HepG2 (cell line): ENCODE results near the gene FITM2. TPM values are rescaled to one million over a fixed set of nuclear protein-coding genes. Genes with fewer than 3 reads are reported as not detected.

Source experiments
- HNRNPL ChIP-seq: fragments of 200-400 bp; formaldehyde crosslinking; IDR thresholded peaks from 2 replicates; pipeline ENCODE4 v1.6.1; 2017; ENCODE audit warnings: mild to moderate bottlenecking, low read depth, low read length
- KDM3A ChIP-seq: IDR thresholded peaks from 2 replicates; pipeline ENCODE4 v1.6.1; 2018; ENCODE audit warnings: low read depth, missing compliant biosample characterization
- KDM6A ChIP-seq: IDR thresholded peaks from 2 replicates; pipeline ENCODE4 v1.6.1; 2016; ENCODE audit warnings: low read depth
- RNF2 ChIP-seq: fragments of 450-650 bp; conservative IDR thresholded peaks from 2 replicates; pipeline ENCODE4 v1.6.1; 2016; ENCODE audit warnings: low read depth
- ZEB1 ChIP-seq: IDR thresholded peaks from 2 replicates; pipeline ENCODE4 v1.6.1; 2012; ENCODE audit warnings: mild to moderate bottlenecking, low read depth, inconsistent platforms; ENCODE audit not compliant: insufficient replicate concordance
- ZNF615 ChIP-seq: sonication (generic); formaldehyde crosslinking; IDR thresholded peaks from 2 replicates; pipeline ENCODE4 v1.5.0; 2020; ENCODE audit warnings: mild to moderate bottlenecking, missing genetic modification reagents, borderline replicate concordance
- polyA plus RNA-seq, 8 experiments: library from polyadenylated mRNA; depleted of rRNA in 3 of 8; stranded (reverse) in 7 of 8; unstranded in 1 of 8; fragments of >200 nt; fragmentation: Illumina TruSeq in 4 of 8; extraction: Trizol in 4 of 8; gene quantifications; 2 replicates each; pipeline versions ENCODE4 v1.2.1 to v1.2.3, GENCODE V29; 2011 to 2016; ENCODE audit warnings: low read depth in 4 of 8, missing spikeins in 1 of 8, mixed read lengths in 1 of 8; ENCODE audit not compliant: insufficient read depth in 1 of 8
- total RNA-seq, 5 experiments: library from RNA; depleted of rRNA; stranded (reverse); fragments of >200 nt; fragmentation: Illumina TruSeq; extraction: Trizol; gene quantifications; 2 replicates each; pipeline ENCODE4 v1.2.3, GENCODE V29; 2016; ENCODE audit warnings: low read depth in 1 of 5
- TF ChIP-seq, protein P1 (sequence below): sonication (generic); formaldehyde crosslinking; IDR thresholded peaks from 2 replicates; pipeline ENCODE4 v1.5.1; 2020; ENCODE audit warnings: missing genetic modification reagents, mild to moderate bottlenecking, borderline replicate concordance
- TF ChIP-seq, protein P2 (sequence below): sonication (generic); formaldehyde crosslinking; IDR thresholded peaks from 2 replicates; pipeline ENCODE4 v1.4.0; 2020; ENCODE audit warnings: mild to moderate bottlenecking, missing genetic modification reagents, borderline replicate concordance
- TF ChIP-seq, protein P3 (sequence below): sonication (generic); formaldehyde crosslinking; IDR thresholded peaks from 2 replicates; pipeline ENCODE4 v1.9.0; 2022; ENCODE audit warnings: missing genetic modification reagents, mild to moderate bottlenecking, borderline replicate concordance
- TF ChIP-seq, protein P4 (sequence below), 2 experiments: sonication (generic) in 1 of 2; formaldehyde crosslinking in 1 of 2; IDR thresholded peaks; 2 replicates each; pipeline versions ENCODE4 v1.5.1 to v1.6.1; 2011 to 2020; ENCODE audit warnings: borderline replicate concordance in 1 of 2, low read depth in 1 of 2, low read length in 1 of 2, mild to moderate bottlenecking in 1 of 2, missing genetic modification reagents in 1 of 2, moderate library complexity in 1 of 2
- TF ChIP-seq, protein P5 (sequence below): conservative IDR thresholded peaks from 2 replicates; pipeline ENCODE4 v1.6.1; 2018; ENCODE audit warnings: missing genetic modification reagents

Gene FITM2
- total and polyA plus RNA-seq, 2 of the 13 experiments (the other 11 are each of a cell fraction or from before 2014, with no cell fraction given): 9.6 to 24.5 TPM

DNA sequence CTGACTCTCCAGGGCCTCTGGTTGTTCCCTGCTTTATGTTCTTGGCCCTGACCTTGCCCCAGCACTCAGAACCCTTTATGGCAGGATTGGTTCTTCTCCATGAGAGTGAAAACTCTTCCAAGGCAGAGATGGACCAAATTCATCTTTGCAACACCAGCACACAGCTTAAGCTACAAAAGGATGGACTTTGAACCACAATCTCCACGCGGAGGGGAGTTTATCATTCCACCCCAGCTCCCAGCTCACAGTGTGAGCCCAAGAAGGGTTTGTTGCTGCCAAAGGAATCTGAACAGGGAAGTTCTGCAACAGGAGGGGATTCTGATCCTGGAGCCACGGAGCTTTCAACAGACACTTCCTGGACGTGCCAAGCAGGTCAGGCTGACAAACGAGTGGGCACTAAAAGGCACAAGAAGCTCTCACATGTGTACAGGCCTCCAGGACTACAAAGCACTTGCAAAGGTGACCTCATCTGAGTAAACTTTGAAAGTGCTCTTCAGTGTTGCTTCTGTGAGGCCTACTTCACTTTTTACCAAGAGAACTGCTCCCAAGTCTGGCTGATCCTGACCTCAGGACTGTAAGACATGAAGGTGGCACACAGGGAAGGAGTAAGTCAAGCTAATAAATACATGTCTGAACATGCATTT is 8.9 kb downstream of the FITM2 start (continued):
- TF ChIP-seq, protein P1, sequence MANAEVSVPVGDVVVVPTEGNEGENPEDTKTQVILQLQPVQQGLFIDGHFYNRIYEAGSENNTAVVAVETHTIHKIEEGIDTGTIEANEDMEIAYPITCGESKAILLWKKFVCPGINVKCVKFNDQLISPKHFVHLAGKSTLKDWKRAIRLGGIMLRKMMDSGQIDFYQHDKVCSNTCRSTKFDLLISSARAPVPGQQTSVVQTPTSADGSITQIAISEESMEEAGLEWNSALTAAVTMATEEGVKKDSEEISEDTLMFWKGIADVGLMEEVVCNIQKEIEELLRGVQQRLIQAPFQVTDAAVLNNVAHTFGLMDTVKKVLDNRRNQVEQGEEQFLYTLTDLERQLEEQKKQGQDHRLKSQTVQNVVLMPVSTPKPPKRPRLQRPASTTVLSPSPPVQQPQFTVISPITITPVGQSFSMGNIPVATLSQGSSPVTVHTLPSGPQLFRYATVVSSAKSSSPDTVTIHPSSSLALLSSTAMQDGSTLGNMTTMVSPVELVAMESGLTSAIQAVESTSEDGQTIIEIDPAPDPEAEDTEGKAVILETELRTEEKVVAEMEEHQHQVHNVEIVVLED (CRISPR knock-in tag): peak; percentile 13; the same call in 1 of the 2 replicates
- TF ChIP-seq HNRNPL (no peak), KDM3A (CRISPR knock-in tag) (peak; percentile 61; the same call in 1 of the 2 replicates), KDM6A (CRISPR knock-in tag) (peak; percentile 98), ZEB1 (peak; percentile 21), ZNF615 (CRISPR knock-in tag) (no peak; the same call in 1 of the 2 replicates), RNF2 (0 out of 2 replicates have a peak, but pooled peaks have one; percentile 50)
- TF ChIP-seq, protein P2, sequence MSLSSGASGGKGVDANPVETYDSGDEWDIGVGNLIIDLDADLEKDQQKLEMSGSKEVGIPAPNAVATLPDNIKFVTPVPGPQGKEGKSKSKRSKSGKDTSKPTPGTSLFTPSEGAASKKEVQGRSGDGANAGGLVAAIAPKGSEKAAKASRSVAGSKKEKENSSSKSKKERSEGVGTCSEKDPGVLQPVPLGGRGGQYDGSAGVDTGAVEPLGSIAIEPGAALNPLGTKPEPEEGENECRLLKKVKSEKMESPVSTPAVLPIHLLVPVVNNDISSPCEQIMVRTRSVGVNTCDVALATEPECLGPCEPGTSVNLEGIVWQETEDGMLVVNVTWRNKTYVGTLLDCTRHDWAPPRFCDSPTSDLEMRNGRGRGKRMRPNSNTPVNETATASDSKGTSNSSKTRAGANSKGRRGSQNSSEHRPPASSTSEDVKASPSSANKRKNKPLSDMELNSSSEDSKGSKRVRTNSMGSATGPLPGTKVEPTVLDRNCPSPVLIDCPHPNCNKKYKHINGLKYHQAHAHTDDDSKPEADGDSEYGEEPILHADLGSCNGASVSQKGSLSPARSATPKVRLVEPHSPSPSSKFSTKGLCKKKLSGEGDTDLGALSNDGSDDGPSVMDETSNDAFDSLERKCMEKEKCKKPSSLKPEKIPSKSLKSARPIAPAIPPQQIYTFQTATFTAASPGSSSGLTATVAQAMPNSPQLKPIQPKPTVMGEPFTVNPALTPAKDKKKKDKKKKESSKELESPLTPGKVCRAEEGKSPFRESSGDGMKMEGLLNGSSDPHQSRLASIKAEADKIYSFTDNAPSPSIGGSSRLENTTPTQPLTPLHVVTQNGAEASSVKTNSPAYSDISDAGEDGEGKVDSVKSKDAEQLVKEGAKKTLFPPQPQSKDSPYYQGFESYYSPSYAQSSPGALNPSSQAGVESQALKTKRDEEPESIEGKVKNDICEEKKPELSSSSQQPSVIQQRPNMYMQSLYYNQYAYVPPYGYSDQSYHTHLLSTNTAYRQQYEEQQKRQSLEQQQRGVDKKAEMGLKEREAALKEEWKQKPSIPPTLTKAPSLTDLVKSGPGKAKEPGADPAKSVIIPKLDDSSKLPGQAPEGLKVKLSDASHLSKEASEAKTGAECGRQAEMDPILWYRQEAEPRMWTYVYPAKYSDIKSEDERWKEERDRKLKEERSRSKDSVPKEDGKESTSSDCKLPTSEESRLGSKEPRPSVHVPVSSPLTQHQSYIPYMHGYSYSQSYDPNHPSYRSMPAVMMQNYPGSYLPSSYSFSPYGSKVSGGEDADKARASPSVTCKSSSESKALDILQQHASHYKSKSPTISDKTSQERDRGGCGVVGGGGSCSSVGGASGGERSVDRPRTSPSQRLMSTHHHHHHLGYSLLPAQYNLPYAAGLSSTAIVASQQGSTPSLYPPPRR: peak; percentile 63; the same call in 1 of the 2 replicates
- TF ChIP-seq, protein P3, sequence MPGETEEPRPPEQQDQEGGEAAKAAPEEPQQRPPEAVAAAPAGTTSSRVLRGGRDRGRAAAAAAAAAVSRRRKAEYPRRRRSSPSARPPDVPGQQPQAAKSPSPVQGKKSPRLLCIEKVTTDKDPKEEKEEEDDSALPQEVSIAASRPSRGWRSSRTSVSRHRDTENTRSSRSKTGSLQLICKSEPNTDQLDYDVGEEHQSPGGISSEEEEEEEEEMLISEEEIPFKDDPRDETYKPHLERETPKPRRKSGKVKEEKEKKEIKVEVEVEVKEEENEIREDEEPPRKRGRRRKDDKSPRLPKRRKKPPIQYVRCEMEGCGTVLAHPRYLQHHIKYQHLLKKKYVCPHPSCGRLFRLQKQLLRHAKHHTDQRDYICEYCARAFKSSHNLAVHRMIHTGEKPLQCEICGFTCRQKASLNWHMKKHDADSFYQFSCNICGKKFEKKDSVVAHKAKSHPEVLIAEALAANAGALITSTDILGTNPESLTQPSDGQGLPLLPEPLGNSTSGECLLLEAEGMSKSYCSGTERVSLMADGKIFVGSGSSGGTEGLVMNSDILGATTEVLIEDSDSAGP (CRISPR knock-in tag): peak; percentile 80; the same call in 1 of the 2 replicates
- TF ChIP-seq, protein P4, sequence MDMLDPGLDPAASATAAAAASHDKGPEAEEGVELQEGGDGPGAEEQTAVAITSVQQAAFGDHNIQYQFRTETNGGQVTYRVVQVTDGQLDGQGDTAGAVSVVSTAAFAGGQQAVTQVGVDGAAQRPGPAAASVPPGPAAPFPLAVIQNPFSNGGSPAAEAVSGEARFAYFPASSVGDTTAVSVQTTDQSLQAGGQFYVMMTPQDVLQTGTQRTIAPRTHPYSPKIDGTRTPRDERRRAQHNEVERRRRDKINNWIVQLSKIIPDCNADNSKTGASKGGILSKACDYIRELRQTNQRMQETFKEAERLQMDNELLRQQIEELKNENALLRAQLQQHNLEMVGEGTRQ (IDR thresholded peaks at IDR 0.05; ENCODE audit: low read depth, low read length): no peak
- TF ChIP-seq, protein P4 (CRISPR knock-in tag; IDR thresholded peaks at IDR 0.05; ENCODE audit: borderline replicate concordance): no peak
- TF ChIP-seq, protein P5, sequence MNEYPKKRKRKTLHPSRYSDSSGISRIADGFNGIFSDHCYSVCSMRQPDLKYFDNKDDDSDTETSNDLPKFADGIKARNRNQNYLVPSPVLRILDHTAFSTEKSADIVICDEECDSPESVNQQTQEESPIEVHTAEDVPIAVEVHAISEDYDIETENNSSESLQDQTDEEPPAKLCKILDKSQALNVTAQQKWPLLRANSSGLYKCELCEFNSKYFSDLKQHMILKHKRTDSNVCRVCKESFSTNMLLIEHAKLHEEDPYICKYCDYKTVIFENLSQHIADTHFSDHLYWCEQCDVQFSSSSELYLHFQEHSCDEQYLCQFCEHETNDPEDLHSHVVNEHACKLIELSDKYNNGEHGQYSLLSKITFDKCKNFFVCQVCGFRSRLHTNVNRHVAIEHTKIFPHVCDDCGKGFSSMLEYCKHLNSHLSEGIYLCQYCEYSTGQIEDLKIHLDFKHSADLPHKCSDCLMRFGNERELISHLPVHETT (CRISPR knock-in tag): no peak
